GM23248 (cell line): ENCODE measurements around the gene ATP2B2. TPM values are rescaled to one million over a fixed set of nuclear protein-coding genes. Genes with fewer than 3 reads are reported as not detected.

Experiments
- DNase-seq: peaks from one replicate; pipeline ENCODE4 v3.0.0-alpha.2; 2015
- H2AFZ ChIP-seq: fragments of 200-600 bp; sonication (generic); 2 replicates; pipeline ENCODE4 v1.6.1; 2016; ENCODE audit warnings: antibody characterized with exemption
- H3F3A ChIP-seq: fragments of 200-600 bp; sonication (generic); 2 replicates; pipeline ENCODE4 v1.6.1; 2016; ENCODE audit warnings: mild to moderate bottlenecking, antibody characterized with exemption, mixed run types; ENCODE audit not compliant: insufficient read depth
- H3K27ac ChIP-seq: fragments of 200-600 bp; sonication (generic); 2 replicates; pipeline ENCODE4 v1.5.1; 2016; ENCODE audit warnings: mild to moderate bottlenecking
- H3K27me3 ChIP-seq: fragments of 200-600 bp; sonication (generic); replicated peaks from 2 replicates; pipeline ENCODE4 v1.6.1; 2016; ENCODE audit warnings: mild to moderate bottlenecking; ENCODE audit not compliant: insufficient read depth
- H3K36me3 ChIP-seq: fragments of 200-600 bp; sonication (generic); 2 replicates; pipeline ENCODE4 v1.6.1; 2016; ENCODE audit warnings: low read depth, mild to moderate bottlenecking
- H3K4me1 ChIP-seq: fragments of 200-600 bp; sonication (generic); 2 replicates; pipeline ENCODE4 v1.6.1; 2016; ENCODE audit warnings: mild to moderate bottlenecking; ENCODE audit not compliant: insufficient read depth
- H3K4me2 ChIP-seq: fragments of 200-600 bp; sonication (generic); one replicate; pipeline ENCODE4 v1.6.1; 2016; ENCODE audit warnings: mild to moderate bottlenecking; ENCODE audit not compliant: unreplicated experiment
- H3K4me3 ChIP-seq: fragments of 200-600 bp; sonication (generic); 2 replicates; pipeline ENCODE4 v1.5.1; 2016; ENCODE audit warnings: mild to moderate bottlenecking
- H3K79me2 ChIP-seq: fragments of 200-600 bp; sonication (generic); 2 replicates; pipeline ENCODE4 v1.6.1; 2016; ENCODE audit warnings: mild to moderate bottlenecking; ENCODE audit not compliant: insufficient read depth
- H3K9ac ChIP-seq: fragments of 200-600 bp; sonication (generic); 2 replicates; pipeline ENCODE4 v1.6.1; 2016; ENCODE audit warnings: mild to moderate bottlenecking
- H3K9me2 ChIP-seq: fragments of 200-600 bp; sonication (generic); 2 replicates; pipeline ENCODE4 v1.6.1; 2016; ENCODE audit warnings: mixed run types, mild to moderate bottlenecking, moderate library complexity; ENCODE audit not compliant: insufficient read depth
- H3K9me3 ChIP-seq: fragments of 200-600 bp; sonication (generic); one replicate; pipeline ENCODE4 v1.6.1; 2017; ENCODE audit warnings: low read depth
- H4K20me1 ChIP-seq: fragments of 200-600 bp; sonication (generic); 2 replicates; pipeline ENCODE4 v1.6.0; 2016; ENCODE audit not compliant: insufficient read depth
- EZH2 ChIP-seq: fragments of 200-600 bp; sonication (generic); IDR thresholded peaks from 2 replicates; pipeline ENCODE4 v1.6.1; 2018; ENCODE audit warnings: antibody characterized with exemption, mild to moderate bottlenecking; ENCODE audit not compliant: insufficient read depth, poor library complexity, severe bottlenecking
- EZH2phosphoT487 ChIP-seq: fragments of 200-600 bp; sonication (generic); IDR thresholded peaks from 2 replicates; pipeline ENCODE4 v1.6.1; 2018; ENCODE audit warnings: antibody characterized with exemption, moderate library complexity, mild to moderate bottlenecking, low read depth; ENCODE audit not compliant: insufficient read depth
- WGBS, 2 experiments: methylation state at CpG; one replicate each; pipeline ENCODE4 v1.1.6; 2015 to 2017; ENCODE audit warnings: low lambda C conversion rate in 2 of 2, low coverage in 1 of 2; ENCODE audit errors: missing lambda C conversion rate in 2 of 2; 5-methylcytosine and 5-hydroxymethylcytosine counted together
- in situ Hi-C: fragments of 300-500 bp; cut with MboI; formaldehyde crosslinking; loops from 2 replicates; pipeline ENCODE4 v1.15.0; 2020
- polyA plus RNA-seq: library from polyadenylated mRNA; unstranded; fragments of >200 nt; fragmentation: Nextera tagmentation; extraction: Ambion mirVana; gene quantifications from 2 replicates; pipeline ENCODE4 v1.2.1, GENCODE V29; 2016
- total RNA-seq: library from RNA; depleted of rRNA; stranded (reverse); fragments of >200 nt; shearing (Covaris generic); gene quantifications from 2 replicates; pipeline ENCODE4 v1.2.3, GENCODE V29; 2014

ATP2B2 gene
- total and polyA plus RNA-seq, 2 experiments from 2014 or later, result not detected

DNA sequence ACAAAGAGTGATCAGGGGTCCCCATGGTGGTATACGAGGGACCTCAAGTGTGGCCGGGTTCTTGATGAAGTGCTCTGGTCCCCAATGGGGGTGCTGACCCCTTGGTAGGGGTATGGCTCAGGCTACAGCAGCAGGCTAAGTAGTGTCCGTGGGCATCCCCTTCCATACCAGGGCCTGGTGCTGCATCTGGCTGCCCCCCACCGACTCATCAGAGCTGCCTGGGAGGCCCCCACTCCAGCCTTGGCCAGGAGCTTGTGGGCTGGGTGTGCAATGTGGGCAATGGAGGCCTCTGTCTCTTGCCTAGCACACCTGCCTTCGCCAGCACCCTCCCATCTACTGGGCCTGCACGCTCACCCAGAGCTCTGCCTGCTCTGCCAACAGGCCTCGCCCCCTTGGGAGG, 125.4 kb downstream of the ATP2B2 start:
- no peaks in the 10 kb centered on the region for H3K36me3 ChIP-seq
- no peaks in the 10 kb centered on the region for H3K79me2 ChIP-seq
- no peaks in the 10 kb centered on the region for H3K9me2 ChIP-seq
- H3K4me1 ChIP-seq, result 0 out of 2 replicates have a peak, but pooled peaks cover 6% of the 10 kb centered on the region
- no peaks in the 10 kb centered on the region for H3F3A ChIP-seq
- H3K9me3 ChIP-seq, result no peaks in the 10 kb centered on the region
- no peaks in the 10 kb centered on the region for H4K20me1 ChIP-seq
- WGBS, 2 experiments, result 53 to 71% methylated on average over 5 to 7 of the region's 7 CpGs
- H3K27ac ChIP-seq, result no peak overlapping the region
- no peak overlapping the region for H2AFZ ChIP-seq
- no peak overlapping the region for H3K4me2 ChIP-seq
- H3K4me3 ChIP-seq, result no peak overlapping the region
- no peak overlapping the region for H3K9ac ChIP-seq
- TF ChIP-seq EZH2phosphoT487, result no peak
- no peak for DNase-seq
- H3K27me3 ChIP-seq, result 0 out of 2 replicates have a peak, but pooled peaks cover 11% of the 10 kb centered on the region
- in situ Hi-C loops, result no loop called here

DNA sequence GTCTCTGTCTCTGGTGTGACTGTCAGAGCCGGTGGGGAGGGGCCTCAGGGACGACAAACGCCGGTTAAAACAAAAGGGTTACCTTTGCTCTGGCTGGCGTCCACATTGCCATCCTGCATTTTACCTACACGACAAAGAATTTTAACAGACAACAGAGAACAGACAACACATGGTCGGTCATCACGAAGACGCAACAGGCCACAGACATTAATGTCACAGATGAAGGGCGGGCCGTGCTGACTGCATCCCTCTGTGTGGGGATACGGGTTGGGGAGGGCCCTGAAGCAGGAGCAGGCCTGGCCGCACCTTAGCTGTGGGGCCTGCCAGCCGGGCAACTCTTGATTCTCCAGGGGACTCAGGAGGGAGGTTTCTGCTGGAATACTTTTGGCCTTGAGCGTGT, 126.2 kb downstream of the ATP2B2 start:
- in situ Hi-C loops, result no loop called here
- Histone ChIP-seq H3K9me2 (no peaks in the 10 kb centered on the region), H3K4me1 (0 out of 2 replicates have a peak, but pooled peaks cover 6% of the 10 kb centered on the region), H3K9me3 (no peaks in the 10 kb centered on the region), H2AFZ (no peak overlapping the region), H3K79me2 (no peaks in the 10 kb centered on the region), H3K36me3 (no peaks in the 10 kb centered on the region), H3K27ac (no peak overlapping the region), H3K9ac (no peak overlapping the region), H3K4me2 (no peak overlapping the region), H3K4me3 (no peak overlapping the region), H4K20me1 (no peaks in the 10 kb centered on the region), H3K27me3 (0 out of 2 replicates have a peak, but pooled peaks cover 11% of the 10 kb centered on the region), H3F3A (no peaks in the 10 kb centered on the region)
- TF ChIP-seq EZH2 (no peak), EZH2phosphoT487 (no peak)
- 63 to 69% methylated on average over 15 of the region's 15 CpGs for WGBS, 2 experiments
- no peak for DNase-seq

DNA sequence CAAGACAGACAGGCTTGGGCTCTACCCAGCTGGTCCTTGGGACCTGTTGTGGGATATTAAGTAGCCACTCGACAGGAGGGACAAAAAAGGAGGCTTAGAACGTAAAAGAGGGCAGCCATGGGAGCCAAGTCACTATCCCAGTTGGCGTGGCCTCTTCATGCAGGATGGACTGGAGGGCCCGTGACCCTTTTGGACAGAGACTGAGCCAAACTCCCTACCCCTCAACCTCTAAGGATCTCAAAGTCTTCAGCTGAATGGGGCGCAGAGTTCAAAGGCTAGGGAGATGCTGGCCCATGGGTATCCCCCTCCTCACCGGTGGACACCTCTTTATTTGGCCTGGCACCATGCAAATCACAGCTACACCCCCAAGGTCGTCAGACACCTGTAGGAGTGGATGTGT, 126.6 kb downstream of the ATP2B2 start:
- H2AFZ ChIP-seq, result no peak overlapping the region
- TF ChIP-seq EZH2phosphoT487 (no peak), EZH2 (no peak)
- H3K4me3 ChIP-seq, result no peak overlapping the region
- in situ Hi-C loops, result no loop called here
- no peaks in the 10 kb centered on the region for H3K79me2 ChIP-seq
- 0 out of 2 replicates have a peak, but pooled peaks cover 6% of the 10 kb centered on the region for H3K4me1 ChIP-seq
- no peaks in the 10 kb centered on the region for H3K9me2 ChIP-seq
- no peaks in the 10 kb centered on the region for H3K9me3 ChIP-seq
- 58 to 63% methylated on average over 7 of the region's 7 CpGs for WGBS, 2 experiments
- DNase-seq, result no peak
- no peaks in the 10 kb centered on the region for H4K20me1 ChIP-seq
- no peak overlapping the region for H3K27ac ChIP-seq
- no peak overlapping the region for H3K9ac ChIP-seq
- H3F3A ChIP-seq, result no peaks in the 10 kb centered on the region
- no peaks in the 10 kb centered on the region for H3K36me3 ChIP-seq
- H3K27me3 ChIP-seq, result 0 out of 2 replicates have a peak, but pooled peaks cover 11% of the 10 kb centered on the region
- H3K4me2 ChIP-seq, result no peak overlapping the region

DNA sequence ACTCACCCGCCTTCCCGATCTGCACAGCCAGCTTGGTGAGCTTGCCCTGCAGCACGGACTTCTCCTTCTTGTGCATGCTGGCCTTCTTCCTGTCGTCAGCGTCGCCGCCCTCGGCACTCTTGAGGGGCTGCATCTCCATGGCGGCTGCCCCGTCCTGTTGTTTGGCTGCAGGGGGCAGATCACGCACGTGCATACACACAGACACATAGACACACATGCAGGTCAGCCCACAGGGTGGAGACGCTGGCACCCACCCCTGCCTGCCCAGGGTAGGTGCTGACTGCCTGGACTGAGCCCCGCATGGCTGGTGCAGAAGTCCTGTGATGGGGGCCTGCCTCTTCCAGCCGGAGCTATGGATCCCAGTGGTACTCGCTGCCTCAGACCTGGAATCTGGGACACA, 127.1 kb downstream of the ATP2B2 start:
- no peaks in the 10 kb centered on the region for H3K36me3 ChIP-seq
- H3K4me2 ChIP-seq, result no peak overlapping the region
- in situ Hi-C loops, result no loop called here
- H3K4me3 ChIP-seq, result no peak overlapping the region
- no peaks in the 10 kb centered on the region for H3K9me2 ChIP-seq
- no peak overlapping the region for H3K9ac ChIP-seq
- WGBS, 2 experiments, result 73 to 78% methylated on average over 16 of the region's 16 CpGs
- no peak for TF ChIP-seq EZH2phosphoT487
- no peak for TF ChIP-seq EZH2
- no peaks in the 10 kb centered on the region for H3K79me2 ChIP-seq
- H4K20me1 ChIP-seq, result no peaks in the 10 kb centered on the region
- 0 out of 2 replicates have a peak, but pooled peaks cover 7% of the 10 kb centered on the region for H3K4me1 ChIP-seq
- no peaks in the 10 kb centered on the region for H3F3A ChIP-seq
- no peak overlapping the region for H2AFZ ChIP-seq
- no peak overlapping the region for H3K27ac ChIP-seq
- DNase-seq, result no peak
- H3K27me3 ChIP-seq, result 0 out of 2 replicates have a peak, but pooled peaks cover 7% of the 10 kb centered on the region
- no peaks in the 10 kb centered on the region for H3K9me3 ChIP-seq

DNA sequence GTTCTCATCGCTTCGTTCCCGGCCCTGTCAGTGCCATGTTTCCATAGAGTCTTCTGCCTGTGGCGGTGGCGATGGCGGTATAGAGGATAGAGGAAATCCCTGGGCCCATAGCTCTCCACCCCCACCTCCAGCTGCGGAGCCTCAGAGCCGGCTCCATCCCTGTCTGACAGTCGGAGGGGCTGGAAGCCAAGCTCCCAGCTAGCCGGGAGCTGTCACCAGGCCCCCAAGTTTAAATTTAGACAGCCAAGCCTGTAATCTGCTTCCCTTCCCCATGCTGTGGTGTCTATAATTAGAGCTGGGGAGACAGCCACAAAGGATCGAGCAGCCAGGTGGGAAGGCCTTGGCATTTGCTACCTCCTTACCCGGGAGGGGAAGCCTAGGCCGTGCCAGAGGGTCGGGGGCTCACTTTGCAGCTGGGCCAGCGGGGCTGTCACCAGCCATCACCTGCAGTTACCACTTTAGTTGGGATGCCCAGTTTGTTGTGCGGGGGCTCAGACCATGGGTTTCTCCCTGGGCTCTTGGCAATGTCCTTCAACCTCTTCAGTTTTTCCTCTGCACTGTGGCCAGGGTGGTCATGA, 128.1 kb downstream of the ATP2B2 start:
- Histone ChIP-seq H3K9ac (no peak overlapping the region), H3K27ac (no peak overlapping the region), H3K79me2 (no peaks in the 10 kb centered on the region), H3K36me3 (no peaks in the 10 kb centered on the region), H3K4me3 (no peak overlapping the region), H3K9me2 (no peaks in the 10 kb centered on the region), H2AFZ (no peak overlapping the region), H3K9me3 (no peaks in the 10 kb centered on the region), H3K27me3 (0 out of 2 replicates have a peak, but pooled peaks cover 5% of the 10 kb centered on the region), H4K20me1 (no peaks in the 10 kb centered on the region), H3K4me1 (0 out of 2 replicates have a peak, but pooled peaks cover 8% of the 10 kb centered on the region), H3K4me2 (no peak overlapping the region), H3F3A (no peaks in the 10 kb centered on the region)
- in situ Hi-C loops, result no loop called here
- 50 to 55% methylated on average over 15 to 16 of the region's 16 CpGs for WGBS, 2 experiments
- no peak for TF ChIP-seq EZH2
- no peak for TF ChIP-seq EZH2phosphoT487
- no peak for DNase-seq
